GM12892 (cell line): Measurements from ENCODE around the gene ZNF628.

ENCODE experiments used
- POLR2A ChIP-seq: IDR thresholded peaks from 2 replicates; pipeline ENCODE4 v1.6.1; 2011; ENCODE audit warnings: low read depth, low read length, control low read depth
- POLR2AphosphoS5 ChIP-seq: IDR thresholded peaks from 2 replicates; pipeline ENCODE4 v1.6.1; 2011; ENCODE audit warnings: low read depth, low read length, control low read depth

- TF ChIP-seq POLR2A = no peak
- no peak for TF ChIP-seq POLR2AphosphoS5
Observed at GRCh38 chr19:55462722-55463121, 13.7 kb upstream of the ZNF628 start.
